WTC11 (cell line): Measurements from ENCODE around the gene EDARADD. TPM values are rescaled to one million over a fixed set of nuclear protein-coding genes. Genes with fewer than 3 reads are reported as not detected.

Experiments
- ATAC-seq: fragments of 200-7000 bp; cut with Tn5 transposase; 2 replicates; pipeline ENCODE4 v1.10.0; 2021; ENCODE audit warnings: mild to moderate bottlenecking, moderate library complexity
- CTCF ChIA-PET: fragments of 300-600 bp; sonication (Branson Sonifier 250); formaldehyde crosslinking; loops from one replicate; lab custom pipeline; 2021; ENCODE audit warnings: antibody characterized with exemption; lab: Charles Lee
- POLR2A ChIA-PET: fragments of 350-600 bp; sonication (Branson Sonifier 250); formaldehyde crosslinking; loops from one replicate; lab custom pipeline; 2021; ENCODE audit warnings: antibody characterized with exemption; lab: Charles Lee
- DNase-seq: peaks from one replicate; pipeline ENCODE4 v3.0.0; 2021; ENCODE audit warnings: low spot score
- H3K27ac Mint-ChIP-seq: 2 replicates; pipeline ENCODE4 v1.8.0; 2021; ENCODE audit warnings: mixed read lengths
- H3K27me3 Mint-ChIP-seq: 2 replicates; pipeline ENCODE4 v1.8.0; 2021; ENCODE audit warnings: low read depth, mild to moderate bottlenecking, moderate library complexity, mixed read lengths
- H3K36me3 Mint-ChIP-seq: 2 replicates; pipeline ENCODE4 v1.8.0; 2021; ENCODE audit warnings: mixed read lengths
- H3K4me1 Mint-ChIP-seq: 2 replicates; pipeline ENCODE4 v1.8.0; 2022; ENCODE audit warnings: mixed read lengths
- H3K4me3 Mint-ChIP-seq: 2 replicates; pipeline ENCODE4 v1.8.0; 2021; ENCODE audit warnings: mild to moderate bottlenecking, moderate library complexity, mixed read lengths
- H3K9me3 Mint-ChIP-seq: 2 replicates; pipeline ENCODE4 v1.8.0; 2021; ENCODE audit warnings: mixed read lengths
- CREB1 ChIP-seq: sonication (generic); formaldehyde crosslinking; IDR thresholded peaks from 2 replicates; pipeline ENCODE4 v1.8.0; 2023; ENCODE audit warnings: mild to moderate bottlenecking, missing genetic modification reagents
- E2F1 ChIP-seq: sonication (generic); formaldehyde crosslinking; IDR thresholded peaks from 2 replicates; pipeline ENCODE4 v1.8.0; 2022; ENCODE audit warnings: mild to moderate bottlenecking, missing genetic modification reagents
- FOXP1 ChIP-seq: sonication (generic); formaldehyde crosslinking; IDR thresholded peaks from 2 replicates; pipeline ENCODE4 v1.8.0; 2022; ENCODE audit warnings: missing genetic modification reagents, mild to moderate bottlenecking, moderate library complexity, borderline replicate concordance
- GABPB1 ChIP-seq: sonication (generic); formaldehyde crosslinking; IDR thresholded peaks from 2 replicates; pipeline ENCODE4 v1.8.1; 2023; ENCODE audit warnings: mild to moderate bottlenecking, missing genetic modification reagents
- KAT7 ChIP-seq: sonication (generic); formaldehyde crosslinking; IDR thresholded peaks from 2 replicates; pipeline ENCODE4 v1.8.1; 2023; ENCODE audit warnings: missing genetic modification reagents, mild to moderate bottlenecking, borderline replicate concordance
- NR2C2 ChIP-seq: sonication (generic); formaldehyde crosslinking; IDR thresholded peaks from 2 replicates; pipeline ENCODE4 v1.8.0; 2022; ENCODE audit warnings: mild to moderate bottlenecking, missing genetic modification reagents
- PRRX2 ChIP-seq: fragments of 250-450 bp; sonication (Bioruptor Pico); IDR thresholded peaks from 2 replicates; pipeline ENCODE4 v1.8.0; 2021; ENCODE audit warnings: mild to moderate bottlenecking
- RELA ChIP-seq: sonication (generic); formaldehyde crosslinking; IDR thresholded peaks from 2 replicates; pipeline ENCODE4 v1.8.1; 2022; ENCODE audit warnings: missing genetic modification reagents, mild to moderate bottlenecking, borderline replicate concordance
- SOX15 ChIP-seq: fragments of 250-450 bp; sonication (Bioruptor Pico); IDR thresholded peaks from 2 replicates; pipeline ENCODE4 v1.9.0; 2021; ENCODE audit warnings: mild to moderate bottlenecking
- TEAD1 ChIP-seq: sonication (generic); formaldehyde crosslinking; IDR thresholded peaks from 2 replicates; pipeline ENCODE4 v1.8.0; 2022; ENCODE audit warnings: mild to moderate bottlenecking, missing genetic modification reagents
- TP53 ChIP-seq: sonication (generic); formaldehyde crosslinking; IDR thresholded peaks from 2 replicates; pipeline ENCODE4 v1.8.1; 2023; ENCODE audit warnings: mild to moderate bottlenecking, missing genetic modification reagents
- ZNF232 ChIP-seq: sonication (generic); formaldehyde crosslinking; IDR thresholded peaks from 2 replicates; pipeline ENCODE4 v1.8.0; 2022; ENCODE audit warnings: mild to moderate bottlenecking, missing genetic modification reagents
- ZNF671 ChIP-seq: fragments of 250-450 bp; sonication (Bioruptor Pico); IDR thresholded peaks from 2 replicates; pipeline ENCODE4 v1.8.0; 2021; ENCODE audit warnings: mild to moderate bottlenecking
- total RNA-seq: library from RNA; stranded (reverse); gene quantifications from 3 replicates; pipeline ENCODE4 v1.2.3, GENCODE V29; 2021
- TF ChIP-seq, protein P1 (sequence below): fragments of 250-450 bp; sonication (Bioruptor Pico); IDR thresholded peaks from 2 replicates; pipeline ENCODE4 v1.9.0; 2021; ENCODE audit warnings: mild to moderate bottlenecking, borderline replicate concordance
- TF ChIP-seq, protein P2 (sequence below): fragments of 200-600 bp; IDR thresholded peaks from 2 replicates; pipeline ENCODE4 v1.8.0; 2022; ENCODE audit warnings: antibody characterized with exemption
- TF ChIP-seq, protein P3 (sequence below): sonication (generic); formaldehyde crosslinking; IDR thresholded peaks from 2 replicates; pipeline ENCODE4 v1.8.0; 2022; ENCODE audit warnings: mild to moderate bottlenecking, missing genetic modification reagents
- TF ChIP-seq, protein P4 (sequence below): fragments of 250-450 bp; sonication (Bioruptor Pico); conservative IDR thresholded peaks from 2 replicates; pipeline ENCODE4 v1.9.0; 2021; ENCODE audit warnings: mild to moderate bottlenecking

The EDARADD gene
- total RNA-seq, 1 experiment from 2014 or later: 5.0 TPM

DNA sequence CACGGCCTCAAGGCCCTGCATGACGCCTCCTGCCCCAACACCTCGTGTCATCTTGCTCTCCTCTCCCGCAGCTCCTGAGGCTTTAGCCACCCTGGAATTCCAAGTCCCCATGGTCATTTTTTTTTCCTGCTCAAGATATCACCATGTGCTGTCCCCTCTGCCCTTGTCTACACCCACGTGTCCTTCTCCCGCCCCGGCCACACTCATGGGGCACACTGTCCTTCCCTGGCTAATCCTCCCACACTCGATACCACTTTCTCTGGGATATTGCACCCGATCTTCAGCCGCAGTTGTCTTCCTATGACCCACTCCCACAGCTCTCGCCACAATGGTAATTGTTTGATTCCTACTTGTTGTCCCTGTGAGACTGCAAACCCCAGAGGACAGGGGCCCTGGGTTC is 100.0 kb downstream of the EDARADD start (continued):
- TF ChIP-seq, protein P1, sequence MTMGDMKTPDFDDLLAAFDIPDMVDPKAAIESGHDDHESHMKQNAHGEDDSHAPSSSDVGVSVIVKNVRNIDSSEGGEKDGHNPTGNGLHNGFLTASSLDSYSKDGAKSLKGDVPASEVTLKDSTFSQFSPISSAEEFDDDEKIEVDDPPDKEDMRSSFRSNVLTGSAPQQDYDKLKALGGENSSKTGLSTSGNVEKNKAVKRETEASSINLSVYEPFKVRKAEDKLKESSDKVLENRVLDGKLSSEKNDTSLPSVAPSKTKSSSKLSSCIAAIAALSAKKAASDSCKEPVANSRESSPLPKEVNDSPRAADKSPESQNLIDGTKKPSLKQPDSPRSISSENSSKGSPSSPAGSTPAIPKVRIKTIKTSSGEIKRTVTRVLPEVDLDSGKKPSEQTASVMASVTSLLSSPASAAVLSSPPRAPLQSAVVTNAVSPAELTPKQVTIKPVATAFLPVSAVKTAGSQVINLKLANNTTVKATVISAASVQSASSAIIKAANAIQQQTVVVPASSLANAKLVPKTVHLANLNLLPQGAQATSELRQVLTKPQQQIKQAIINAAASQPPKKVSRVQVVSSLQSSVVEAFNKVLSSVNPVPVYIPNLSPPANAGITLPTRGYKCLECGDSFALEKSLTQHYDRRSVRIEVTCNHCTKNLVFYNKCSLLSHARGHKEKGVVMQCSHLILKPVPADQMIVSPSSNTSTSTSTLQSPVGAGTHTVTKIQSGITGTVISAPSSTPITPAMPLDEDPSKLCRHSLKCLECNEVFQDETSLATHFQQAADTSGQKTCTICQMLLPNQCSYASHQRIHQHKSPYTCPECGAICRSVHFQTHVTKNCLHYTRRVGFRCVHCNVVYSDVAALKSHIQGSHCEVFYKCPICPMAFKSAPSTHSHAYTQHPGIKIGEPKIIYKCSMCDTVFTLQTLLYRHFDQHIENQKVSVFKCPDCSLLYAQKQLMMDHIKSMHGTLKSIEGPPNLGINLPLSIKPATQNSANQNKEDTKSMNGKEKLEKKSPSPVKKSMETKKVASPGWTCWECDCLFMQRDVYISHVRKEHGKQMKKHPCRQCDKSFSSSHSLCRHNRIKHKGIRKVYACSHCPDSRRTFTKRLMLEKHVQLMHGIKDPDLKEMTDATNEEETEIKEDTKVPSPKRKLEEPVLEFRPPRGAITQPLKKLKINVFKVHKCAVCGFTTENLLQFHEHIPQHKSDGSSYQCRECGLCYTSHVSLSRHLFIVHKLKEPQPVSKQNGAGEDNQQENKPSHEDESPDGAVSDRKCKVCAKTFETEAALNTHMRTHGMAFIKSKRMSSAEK (CRISPR knock-in tag): no peak
- TF ChIP-seq ZNF671 (no peak), GABPB1 (CRISPR knock-in tag) (no peak), ZNF232 (CRISPR knock-in tag) (no peak), TEAD1 (no peak), FOXP1 (CRISPR knock-in tag) (no peak), TP53 (no peak), PRRX2 (CRISPR knock-in tag) (no peak), SOX15 (CRISPR knock-in tag) (no peak), KAT7 (no peak)
- TF ChIP-seq, protein P2, sequence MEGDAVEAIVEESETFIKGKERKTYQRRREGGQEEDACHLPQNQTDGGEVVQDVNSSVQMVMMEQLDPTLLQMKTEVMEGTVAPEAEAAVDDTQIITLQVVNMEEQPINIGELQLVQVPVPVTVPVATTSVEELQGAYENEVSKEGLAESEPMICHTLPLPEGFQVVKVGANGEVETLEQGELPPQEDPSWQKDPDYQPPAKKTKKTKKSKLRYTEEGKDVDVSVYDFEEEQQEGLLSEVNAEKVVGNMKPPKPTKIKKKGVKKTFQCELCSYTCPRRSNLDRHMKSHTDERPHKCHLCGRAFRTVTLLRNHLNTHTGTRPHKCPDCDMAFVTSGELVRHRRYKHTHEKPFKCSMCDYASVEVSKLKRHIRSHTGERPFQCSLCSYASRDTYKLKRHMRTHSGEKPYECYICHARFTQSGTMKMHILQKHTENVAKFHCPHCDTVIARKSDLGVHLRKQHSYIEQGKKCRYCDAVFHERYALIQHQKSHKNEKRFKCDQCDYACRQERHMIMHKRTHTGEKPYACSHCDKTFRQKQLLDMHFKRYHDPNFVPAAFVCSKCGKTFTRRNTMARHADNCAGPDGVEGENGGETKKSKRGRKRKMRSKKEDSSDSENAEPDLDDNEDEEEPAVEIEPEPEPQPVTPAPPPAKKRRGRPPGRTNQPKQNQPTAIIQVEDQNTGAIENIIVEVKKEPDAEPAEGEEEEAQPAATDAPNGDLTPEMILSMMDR: no peak
- TF ChIP-seq, all 79 proteins: peak for 0

GRCh38 chr1:236494586-236495466 is 100.7 kb downstream of the EDARADD start:
- Mint-ChIP-seq H3K27me3 (no peaks in the 10 kb centered on the region), H3K4me3 (no peak overlapping the region), H3K36me3 (no peaks in the 10 kb centered on the region), H3K9me3 (no peaks in the 10 kb centered on the region), H3K27ac (no peak overlapping the region), H3K4me1 (peaks cover 21% of the 10 kb centered on the region)
- CTCF ChIA-PET: no interaction called here
- TF ChIP-seq, protein P3, sequence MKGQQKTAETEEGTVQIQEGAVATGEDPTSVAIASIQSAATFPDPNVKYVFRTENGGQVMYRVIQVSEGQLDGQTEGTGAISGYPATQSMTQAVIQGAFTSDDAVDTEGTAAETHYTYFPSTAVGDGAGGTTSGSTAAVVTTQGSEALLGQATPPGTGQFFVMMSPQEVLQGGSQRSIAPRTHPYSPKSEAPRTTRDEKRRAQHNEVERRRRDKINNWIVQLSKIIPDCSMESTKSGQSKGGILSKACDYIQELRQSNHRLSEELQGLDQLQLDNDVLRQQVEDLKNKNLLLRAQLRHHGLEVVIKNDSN: no peak
- TF ChIP-seq GABPB1 (CRISPR knock-in tag): peak; percentile 61
- POLR2A ChIA-PET: no interaction called here
- no peak; the same call in 1 of the 2 replicates for ATAC-seq
- DNase-seq: no peak

- Mint-ChIP-seq H3K27ac (no peak overlapping the region), H3K4me3 (no peak overlapping the region), H3K4me1 (peaks cover 21% of the 10 kb centered on the region), H3K27me3 (no peaks in the 10 kb centered on the region), H3K36me3 (no peaks in the 10 kb centered on the region), H3K9me3 (no peaks in the 10 kb centered on the region)
- DNase-seq: peak; percentile 40
- ChIA-PET CTCF (no interaction called here), POLR2A (no interaction called here)
- peak; percentile 83 for ATAC-seq
- TF ChIP-seq, protein P1 (CRISPR knock-in tag): no peak
- TF ChIP-seq NR2C2 (CRISPR knock-in tag) (no peak), CREB1 (CRISPR knock-in tag) (no peak), RELA (CRISPR knock-in tag) (no peak), E2F1 (CRISPR knock-in tag) (no peak)
- TF ChIP-seq, protein P4, sequence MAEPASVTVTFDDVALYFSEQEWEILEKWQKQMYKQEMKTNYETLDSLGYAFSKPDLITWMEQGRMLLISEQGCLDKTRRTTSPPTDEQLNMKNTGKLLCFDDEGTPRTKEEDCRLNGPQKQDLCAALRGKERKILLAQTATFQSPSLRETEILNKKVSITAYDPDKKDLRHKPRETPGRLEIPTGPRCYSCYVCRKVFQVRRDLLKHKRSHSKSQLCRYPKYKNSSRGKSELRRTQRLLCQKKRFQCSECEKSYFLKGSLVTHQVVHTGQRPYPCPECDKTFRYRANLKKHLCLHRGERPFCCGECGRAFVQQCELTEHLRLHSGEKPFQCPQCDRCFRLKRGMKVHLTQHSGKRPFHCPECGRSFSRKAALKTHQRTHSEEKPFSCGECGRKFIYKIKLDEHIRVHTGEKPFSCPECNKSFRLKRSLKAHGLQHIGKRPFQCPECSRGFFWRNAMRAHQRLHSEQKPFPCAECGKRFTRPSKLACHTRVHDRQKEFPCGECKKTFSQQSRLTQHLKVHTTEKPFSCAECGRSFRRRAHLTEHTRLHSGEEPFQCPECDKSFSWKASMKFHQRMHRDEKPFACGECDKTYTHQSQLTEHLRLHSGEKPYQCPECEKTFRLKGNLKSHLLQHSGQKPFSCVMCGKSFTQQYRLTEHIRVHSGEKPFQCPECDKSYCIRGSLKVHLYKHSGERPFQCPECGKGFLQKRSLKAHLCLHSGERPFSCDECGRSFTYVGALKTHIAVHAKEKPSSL (CRISPR knock-in tag): no peak
These were observed 101.5 kb downstream of the EDARADD start for GRCh38 chr1:236495467-236496112.
